A673 (cell line): ENCODE measurements around the gene HDGFL2.
"Not testable (repeated sequence)": the region's sequence is repeated elsewhere in the genome, so short reads cannot be mapped to it uniquely, and the experiment has no call there.

Experiments
- EZH2 ChIP-seq: fragments of 200-600 bp; sonication (generic); IDR thresholded peaks from 2 replicates; pipeline ENCODE4 v1.6.1; 2017; ENCODE audit warnings: borderline replicate concordance, low read depth, mild to moderate bottlenecking, mixed read lengths, antibody characterized with exemption, low read length; ENCODE audit not compliant: poor library complexity, severe bottlenecking
- TF ChIP-seq, protein P1 (sequence below): fragments of 300-800, 200-600 bp; sonication (generic); conservative IDR thresholded peaks from 2 replicates; pipeline ENCODE4 v1.5.1; 2017; ENCODE audit warnings: low read depth, mild to moderate bottlenecking, antibody characterized with exemption, low read length, moderate library complexity, mixed read lengths

DNA sequence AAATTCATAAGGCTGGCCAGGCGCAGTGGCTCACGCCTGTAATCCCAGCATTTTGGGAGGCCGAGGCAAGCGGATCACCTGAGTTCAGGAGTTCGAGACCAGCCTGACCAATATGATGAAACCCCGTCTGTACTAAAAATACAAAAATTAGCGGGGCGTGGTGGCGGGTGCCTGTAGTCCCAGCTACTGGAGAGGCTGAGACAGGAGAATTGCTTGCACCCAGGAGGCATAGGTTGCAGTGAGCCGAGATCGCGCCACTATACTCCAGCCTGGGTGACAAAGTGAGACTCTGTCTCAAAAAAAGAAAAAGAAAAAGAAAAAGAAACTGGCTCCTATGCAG is 69.7 kb downstream of the HDGFL2 start:
- TF ChIP-seq, protein P1, sequence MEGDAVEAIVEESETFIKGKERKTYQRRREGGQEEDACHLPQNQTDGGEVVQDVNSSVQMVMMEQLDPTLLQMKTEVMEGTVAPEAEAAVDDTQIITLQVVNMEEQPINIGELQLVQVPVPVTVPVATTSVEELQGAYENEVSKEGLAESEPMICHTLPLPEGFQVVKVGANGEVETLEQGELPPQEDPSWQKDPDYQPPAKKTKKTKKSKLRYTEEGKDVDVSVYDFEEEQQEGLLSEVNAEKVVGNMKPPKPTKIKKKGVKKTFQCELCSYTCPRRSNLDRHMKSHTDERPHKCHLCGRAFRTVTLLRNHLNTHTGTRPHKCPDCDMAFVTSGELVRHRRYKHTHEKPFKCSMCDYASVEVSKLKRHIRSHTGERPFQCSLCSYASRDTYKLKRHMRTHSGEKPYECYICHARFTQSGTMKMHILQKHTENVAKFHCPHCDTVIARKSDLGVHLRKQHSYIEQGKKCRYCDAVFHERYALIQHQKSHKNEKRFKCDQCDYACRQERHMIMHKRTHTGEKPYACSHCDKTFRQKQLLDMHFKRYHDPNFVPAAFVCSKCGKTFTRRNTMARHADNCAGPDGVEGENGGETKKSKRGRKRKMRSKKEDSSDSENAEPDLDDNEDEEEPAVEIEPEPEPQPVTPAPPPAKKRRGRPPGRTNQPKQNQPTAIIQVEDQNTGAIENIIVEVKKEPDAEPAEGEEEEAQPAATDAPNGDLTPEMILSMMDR, result not testable (repeated sequence)
- not testable (repeated sequence) for TF ChIP-seq EZH2
